Measurements from ENCODE around the gene MAP6.

MAP6 gene

GRCh38 chr11:75653532-75653931 lies 15.3 kb downstream of the MAP6 start:
- no peak overlapping the region for H3K9ac ChIP-seq (ENCODE audit: low read depth in 1 of 2, low read length in 2 of 2)
- H3K36me3 ChIP-seq (ENCODE audit: control insufficient read depth in 1 of 2, insufficient read depth in 2 of 2, low read length in 2 of 2), result no peaks in the 10 kb centered on the region
- no peaks in the 10 kb centered on the region for H3K9me3 ChIP-seq (ENCODE audit: control insufficient read depth in 1 of 2, low read length in 2 of 2)
- no peak overlapping the region for H3K27ac ChIP-seq (ENCODE audit: low read depth, low read length)
- H3K4me1 ChIP-seq (ENCODE audit: control insufficient read depth in 1 of 2, insufficient read depth in 2 of 2, low read length in 2 of 2), result no peaks in the 10 kb centered on the region
- no peak overlapping the region for H3K4me3 ChIP-seq (ENCODE audit: low read depth in 1 of 2, low read length in 2 of 2)
- peaks cover 2 to 6% of the 10 kb centered on the region in 2 donors for H3K27me3 ChIP-seq (ENCODE audit: control insufficient read depth in 1 of 2, insufficient read depth in 2 of 2, low read length in 2 of 2)

DNA sequence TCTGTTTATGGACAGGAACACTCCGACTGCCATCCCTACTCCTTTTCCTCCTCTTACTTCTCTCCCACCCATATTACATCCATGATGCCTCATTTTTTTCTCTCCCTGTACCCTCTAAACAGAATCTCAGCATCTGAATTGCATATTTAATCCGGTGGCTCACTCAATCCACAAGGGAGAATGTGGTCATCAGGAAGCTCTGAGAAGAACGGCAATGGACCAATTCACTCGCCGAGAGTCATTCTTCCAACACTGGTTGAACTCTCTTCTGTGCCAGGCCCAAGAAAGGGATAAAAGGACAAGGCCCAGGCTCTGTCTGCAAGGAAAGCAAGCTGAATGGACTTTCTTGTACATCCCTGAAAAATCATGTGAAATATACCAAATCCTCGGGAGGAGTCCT lies 15.9 kb downstream of the MAP6 start:
- Histone ChIP-seq H3K27me3 (ENCODE audit: control insufficient read depth in 1 of 2, insufficient read depth in 2 of 2, low read length in 2 of 2) (peaks cover 0 to 6% of the 10 kb centered on the region in 2 donors), H3K9me3 (ENCODE audit: control insufficient read depth in 1 of 2, low read length in 2 of 2) (no peaks in the 10 kb centered on the region), H3K4me3 (ENCODE audit: low read depth in 1 of 2, low read length in 2 of 2) (no peak overlapping the region), H3K4me1 (ENCODE audit: control insufficient read depth in 1 of 2, insufficient read depth in 2 of 2, low read length in 2 of 2) (no peaks in the 10 kb centered on the region), H3K27ac (ENCODE audit: low read depth, low read length) (no peak overlapping the region), H3K9ac (ENCODE audit: low read depth in 1 of 2, low read length in 2 of 2) (no peak overlapping the region), H3K36me3 (ENCODE audit: control insufficient read depth in 1 of 2, insufficient read depth in 2 of 2, low read length in 2 of 2) (no peaks in the 10 kb centered on the region)

DNA sequence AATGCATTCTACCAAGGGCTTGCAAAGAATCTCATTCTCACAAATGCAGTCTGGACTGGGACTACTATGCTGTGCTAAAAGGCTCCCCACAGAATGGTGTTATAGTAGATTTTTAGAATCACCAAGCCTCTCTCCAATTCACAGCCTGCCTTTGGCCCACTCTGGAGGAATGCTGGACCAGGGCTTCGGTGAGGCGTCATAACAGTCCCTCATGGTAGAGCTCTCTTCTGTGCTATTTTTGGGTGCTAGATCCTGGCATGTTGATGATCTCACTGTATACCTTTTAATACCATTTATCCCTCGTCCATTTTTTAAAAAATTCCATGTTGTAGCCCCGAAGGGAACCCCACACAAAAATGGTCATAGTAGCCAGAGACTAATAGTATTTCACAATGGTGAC lies 17.6 kb downstream of the MAP6 start:
- Histone ChIP-seq H3K9me3 (ENCODE audit: control insufficient read depth in 1 of 2, low read length in 2 of 2) (no peaks in the 10 kb centered on the region), H3K27ac (ENCODE audit: low read depth, low read length) (no peak overlapping the region), H3K36me3 (ENCODE audit: control insufficient read depth in 1 of 2, insufficient read depth in 2 of 2, low read length in 2 of 2) (no peaks in the 10 kb centered on the region), H3K4me3 (ENCODE audit: low read depth in 1 of 2, low read length in 2 of 2) (no peak overlapping the region), H3K9ac (ENCODE audit: low read depth in 1 of 2, low read length in 2 of 2) (no peak overlapping the region), H3K27me3 (ENCODE audit: control insufficient read depth in 1 of 2, insufficient read depth in 2 of 2, low read length in 2 of 2) (peaks cover 0 to 6% of the 10 kb centered on the region in 2 donors), H3K4me1 (ENCODE audit: control insufficient read depth in 1 of 2, insufficient read depth in 2 of 2, low read length in 2 of 2) (no peaks in the 10 kb centered on the region)

DNA sequence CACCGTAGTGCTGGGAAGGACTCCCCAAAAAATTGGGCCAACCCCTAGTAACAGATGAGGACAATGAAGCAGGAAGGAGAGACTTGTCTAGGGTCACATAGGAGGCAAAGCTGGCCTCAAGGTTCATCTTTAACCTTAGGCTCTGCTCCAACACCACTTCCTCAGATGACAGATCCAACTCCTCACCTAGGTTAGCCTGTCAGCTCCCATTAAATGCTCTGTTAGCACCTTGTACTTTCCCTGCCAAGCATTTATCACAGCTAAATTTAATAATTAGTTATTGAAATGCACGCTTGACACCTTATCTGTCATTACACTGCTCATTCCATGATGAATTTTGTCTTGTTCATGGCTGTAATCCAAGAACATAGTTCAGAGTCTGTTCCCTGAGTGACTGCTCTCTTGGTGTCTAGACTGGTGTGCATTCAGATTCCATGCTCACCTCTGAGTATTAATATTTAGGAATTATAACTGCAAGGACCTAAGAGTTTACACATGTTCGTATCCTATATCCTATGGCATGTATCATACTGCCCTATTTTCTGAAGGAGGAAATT lies 18.6 kb downstream of the MAP6 start:
- peaks cover 0 to 4% of the 10 kb centered on the region in 2 donors for H3K27me3 ChIP-seq (ENCODE audit: control insufficient read depth in 1 of 2, insufficient read depth in 2 of 2, low read length in 2 of 2)
- no peak overlapping the region for H3K27ac ChIP-seq (ENCODE audit: low read depth, low read length)
- H3K9ac ChIP-seq (ENCODE audit: low read depth in 1 of 2, low read length in 2 of 2), result no peak overlapping the region
- no peak overlapping the region for H3K4me3 ChIP-seq (ENCODE audit: low read depth in 1 of 2, low read length in 2 of 2)
- H3K4me1 ChIP-seq (ENCODE audit: control insufficient read depth in 1 of 2, insufficient read depth in 2 of 2, low read length in 2 of 2), result no peaks in the 10 kb centered on the region
- no peaks in the 10 kb centered on the region for H3K9me3 ChIP-seq (ENCODE audit: control insufficient read depth in 1 of 2, low read length in 2 of 2)
- no peaks in the 10 kb centered on the region for H3K36me3 ChIP-seq (ENCODE audit: control insufficient read depth in 1 of 2, insufficient read depth in 2 of 2, low read length in 2 of 2)

DNA sequence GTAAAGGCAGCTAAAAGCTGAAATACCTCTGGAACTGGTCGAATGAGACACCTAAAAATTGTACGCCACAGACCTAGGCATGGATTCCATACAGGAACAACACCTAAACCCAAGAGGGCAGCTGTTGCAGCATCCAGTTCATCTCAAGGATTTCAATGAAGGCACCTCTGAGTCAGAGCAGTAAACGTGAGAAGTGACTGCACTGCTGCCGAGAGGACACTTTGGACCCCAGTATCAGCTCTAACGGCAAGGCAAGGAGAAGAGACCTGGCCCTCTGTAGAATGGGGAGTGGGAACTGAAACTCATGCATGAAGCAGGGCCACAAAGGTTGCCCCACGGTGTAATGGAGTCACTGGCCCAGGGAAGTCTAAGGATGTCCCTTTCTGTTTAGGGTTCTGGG lies 23.9 kb downstream of the MAP6 start:
- no peak overlapping the region for H3K9ac ChIP-seq (ENCODE audit: low read depth in 1 of 2, low read length in 2 of 2)
- H3K4me3 ChIP-seq (ENCODE audit: low read depth in 1 of 2, low read length in 2 of 2), result no peak overlapping the region

DNA sequence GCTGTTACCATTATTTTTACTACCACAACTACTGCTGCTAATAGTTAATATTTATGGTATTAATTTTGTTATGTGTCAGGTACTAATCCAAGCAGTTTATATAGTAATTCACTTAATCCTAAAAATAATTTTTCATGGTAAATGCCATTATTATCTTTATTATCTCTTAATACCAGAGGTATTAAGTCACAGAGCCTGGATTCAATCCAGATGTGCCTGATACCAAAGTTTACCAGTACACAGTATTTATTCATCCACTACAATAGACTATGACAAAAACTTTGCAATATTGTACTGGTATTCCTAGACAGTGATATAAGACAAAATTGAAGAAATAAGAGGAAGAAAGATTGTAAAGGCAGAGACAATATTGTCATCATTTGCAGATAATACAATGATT lies 24.5 kb downstream of the MAP6 start:
- Histone ChIP-seq H3K4me3 (ENCODE audit: low read depth in 1 of 2, low read length in 2 of 2) (no peak overlapping the region), H3K9ac (ENCODE audit: low read depth in 1 of 2, low read length in 2 of 2) (no peak overlapping the region), H3K36me3 (ENCODE audit: control insufficient read depth in 1 of 2, insufficient read depth in 2 of 2, low read length in 2 of 2) (no peaks in the 10 kb centered on the region), H3K27me3 (ENCODE audit: control insufficient read depth in 1 of 2, insufficient read depth in 2 of 2, low read length in 2 of 2) (no peaks in the 10 kb centered on the region), H3K4me1 (ENCODE audit: control insufficient read depth in 1 of 2, insufficient read depth in 2 of 2, low read length in 2 of 2) (peaks cover 4 to 7% of the 10 kb centered on the region in 2 donors), H3K27ac (ENCODE audit: low read depth, low read length) (no peak overlapping the region), H3K9me3 (ENCODE audit: control insufficient read depth in 1 of 2, low read length in 2 of 2) (no peaks in the 10 kb centered on the region)

More for the DNA sequence above, 23.9 kb downstream of the MAP6 start:
- Histone ChIP-seq H3K36me3 (ENCODE audit: control insufficient read depth in 1 of 2, insufficient read depth in 2 of 2, low read length in 2 of 2) (no peaks in the 10 kb centered on the region), H3K27ac (ENCODE audit: low read depth, low read length) (no peak overlapping the region), H3K9me3 (ENCODE audit: control insufficient read depth in 1 of 2, low read length in 2 of 2) (no peaks in the 10 kb centered on the region), H3K27me3 (ENCODE audit: control insufficient read depth in 1 of 2, insufficient read depth in 2 of 2, low read length in 2 of 2) (no peaks in the 10 kb centered on the region), H3K4me1 (ENCODE audit: control insufficient read depth in 1 of 2, insufficient read depth in 2 of 2, low read length in 2 of 2) (peaks cover 0 to 1% of the 10 kb centered on the region in 2 donors)

DNA sequence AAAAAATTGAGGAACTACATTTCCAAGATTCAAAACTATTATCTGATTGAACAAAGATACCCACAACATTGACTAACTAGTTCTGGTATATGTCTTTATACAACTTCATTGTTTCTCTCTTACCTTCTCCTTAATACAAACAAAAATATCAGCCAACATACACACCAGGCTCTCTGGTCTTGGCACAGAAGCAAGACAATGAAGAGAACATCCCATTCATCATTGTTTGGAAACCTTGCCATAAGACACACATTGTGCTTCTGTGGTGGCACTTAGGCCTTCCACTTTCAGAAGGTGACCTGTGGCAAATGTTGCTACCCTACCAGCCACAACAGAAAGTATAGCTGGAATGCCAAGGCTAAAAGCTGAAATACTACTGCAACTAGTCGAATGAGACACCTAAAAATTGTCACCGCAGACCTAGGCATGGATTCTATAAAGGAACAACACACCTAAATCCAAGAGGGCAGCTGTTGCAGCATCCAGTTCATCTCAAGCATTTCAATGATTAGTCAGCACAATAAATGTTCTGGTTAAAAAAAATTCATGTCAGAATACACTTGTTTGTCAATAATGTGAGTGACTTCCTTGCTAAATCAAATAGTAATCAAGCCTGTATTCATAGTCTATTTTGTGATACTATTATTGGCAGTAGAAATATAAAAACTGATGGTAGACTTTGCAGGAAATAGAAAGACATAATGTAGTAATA lies 26.3 kb downstream of the MAP6 start:
- Histone ChIP-seq H3K9ac (ENCODE audit: low read depth in 1 of 2, low read length in 2 of 2) (no peak overlapping the region), H3K4me1 (ENCODE audit: control insufficient read depth in 1 of 2, insufficient read depth in 2 of 2, low read length in 2 of 2) (peaks cover 4 to 8% of the 10 kb centered on the region in 2 donors), H3K27ac (ENCODE audit: low read depth, low read length) (no peak overlapping the region), H3K9me3 (ENCODE audit: control insufficient read depth in 1 of 2, low read length in 2 of 2) (no peaks in the 10 kb centered on the region), H3K36me3 (ENCODE audit: control insufficient read depth in 1 of 2, insufficient read depth in 2 of 2, low read length in 2 of 2) (no peaks in the 10 kb centered on the region), H3K27me3 (ENCODE audit: control insufficient read depth in 1 of 2, insufficient read depth in 2 of 2, low read length in 2 of 2) (no peaks in the 10 kb centered on the region), H3K4me3 (ENCODE audit: low read depth in 1 of 2, low read length in 2 of 2) (no peak overlapping the region)

DNA sequence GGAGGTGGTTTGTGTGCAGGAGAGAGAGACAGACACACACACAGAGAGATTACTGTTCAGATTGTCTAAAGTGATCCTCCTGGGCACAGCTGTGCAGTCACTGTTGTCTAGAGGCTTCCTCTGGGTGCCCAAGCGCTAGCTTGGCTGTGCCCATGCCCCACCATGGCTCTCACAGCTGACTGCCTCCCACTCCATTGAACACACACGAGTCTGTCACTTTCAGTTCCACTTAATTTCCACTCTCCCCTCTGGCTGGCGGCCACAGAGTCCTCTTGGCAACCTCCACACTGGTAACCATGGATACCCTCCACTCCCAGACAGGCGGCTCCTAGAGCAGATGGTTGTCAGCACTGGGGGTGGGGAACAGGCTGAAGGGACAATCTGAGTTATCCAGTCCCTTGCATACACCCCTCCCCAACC lies 29.1 kb downstream of the MAP6 start:
- no peaks in the 10 kb centered on the region for H3K9me3 ChIP-seq (ENCODE audit: control insufficient read depth in 1 of 2, low read length in 2 of 2)
- peak overlapping the region; percentile 6 to 17 for H3K4me3 ChIP-seq (ENCODE audit: low read depth in 1 of 2, low read length in 2 of 2)
- peaks cover 8 to 15% of the 10 kb centered on the region in 2 donors for H3K4me1 ChIP-seq (ENCODE audit: control insufficient read depth in 1 of 2, insufficient read depth in 2 of 2, low read length in 2 of 2)
- no peak overlapping the region for H3K27ac ChIP-seq (ENCODE audit: low read depth, low read length)
- no peak overlapping the region for H3K9ac ChIP-seq (ENCODE audit: low read depth in 1 of 2, low read length in 2 of 2)
- H3K36me3 ChIP-seq (ENCODE audit: control insufficient read depth in 1 of 2, insufficient read depth in 2 of 2, low read length in 2 of 2), result no peaks in the 10 kb centered on the region
- no peaks in the 10 kb centered on the region for H3K27me3 ChIP-seq (ENCODE audit: control insufficient read depth in 1 of 2, insufficient read depth in 2 of 2, low read length in 2 of 2)

DNA sequence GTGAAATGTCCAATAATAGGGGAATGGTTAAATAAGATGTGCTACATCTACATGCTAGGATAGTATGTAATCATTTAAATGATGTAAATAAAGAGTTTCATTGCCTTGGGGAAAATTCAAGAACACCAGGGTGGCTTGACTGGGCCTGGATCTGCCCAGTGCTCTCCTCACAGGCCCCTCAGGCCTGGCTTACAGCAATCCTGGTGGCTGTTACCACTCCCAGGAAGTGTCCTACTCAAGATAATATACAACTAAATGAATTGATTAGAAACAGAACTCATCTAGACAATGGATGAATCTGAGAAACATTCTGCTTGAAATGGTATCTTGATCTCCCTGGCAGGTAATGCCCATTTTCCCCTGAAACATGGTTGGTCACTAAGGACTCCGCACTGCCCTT lies 30.8 kb downstream of the MAP6 start:
- H3K9me3 ChIP-seq (ENCODE audit: control insufficient read depth in 1 of 2, low read length in 2 of 2), result no peaks in the 10 kb centered on the region
- H3K4me3 ChIP-seq (ENCODE audit: low read depth in 1 of 2, low read length in 2 of 2), result no peak overlapping the region
- H3K36me3 ChIP-seq (ENCODE audit: control insufficient read depth in 1 of 2, insufficient read depth in 2 of 2, low read length in 2 of 2), result no peaks in the 10 kb centered on the region
- no peak overlapping the region for H3K27ac ChIP-seq (ENCODE audit: low read depth, low read length)
- no peaks in the 10 kb centered on the region for H3K27me3 ChIP-seq (ENCODE audit: control insufficient read depth in 1 of 2, insufficient read depth in 2 of 2, low read length in 2 of 2)
- H3K9ac ChIP-seq (ENCODE audit: low read depth in 1 of 2, low read length in 2 of 2), result no peak overlapping the region
- H3K4me1 ChIP-seq (ENCODE audit: control insufficient read depth in 1 of 2, insufficient read depth in 2 of 2, low read length in 2 of 2), result peaks cover 8 to 15% of the 10 kb centered on the region in 2 donors

- H3K27ac ChIP-seq (ENCODE audit: low read depth, low read length), result no peak overlapping the region
- no peaks in the 10 kb centered on the region for H3K9me3 ChIP-seq (ENCODE audit: control insufficient read depth in 1 of 2, low read length in 2 of 2)
- H3K4me1 ChIP-seq (ENCODE audit: control insufficient read depth in 1 of 2, insufficient read depth in 2 of 2, low read length in 2 of 2), result peaks cover 8 to 15% of the 10 kb centered on the region in 2 donors
- no peaks in the 10 kb centered on the region for H3K27me3 ChIP-seq (ENCODE audit: control insufficient read depth in 1 of 2, insufficient read depth in 2 of 2, low read length in 2 of 2)
- H3K4me3 ChIP-seq (ENCODE audit: low read depth in 1 of 2, low read length in 2 of 2), result no peak overlapping the region
- no peak overlapping the region for H3K9ac ChIP-seq (ENCODE audit: low read depth in 1 of 2, low read length in 2 of 2)
- H3K36me3 ChIP-seq (ENCODE audit: control insufficient read depth in 1 of 2, insufficient read depth in 2 of 2, low read length in 2 of 2), result no peaks in the 10 kb centered on the region
Measured at GRCh38 chr11:75635066-75635862, 33.6 kb downstream of the MAP6 start.
